Measurements from ENCODE around the gene COLEC11.

COLEC11 gene

DNA sequence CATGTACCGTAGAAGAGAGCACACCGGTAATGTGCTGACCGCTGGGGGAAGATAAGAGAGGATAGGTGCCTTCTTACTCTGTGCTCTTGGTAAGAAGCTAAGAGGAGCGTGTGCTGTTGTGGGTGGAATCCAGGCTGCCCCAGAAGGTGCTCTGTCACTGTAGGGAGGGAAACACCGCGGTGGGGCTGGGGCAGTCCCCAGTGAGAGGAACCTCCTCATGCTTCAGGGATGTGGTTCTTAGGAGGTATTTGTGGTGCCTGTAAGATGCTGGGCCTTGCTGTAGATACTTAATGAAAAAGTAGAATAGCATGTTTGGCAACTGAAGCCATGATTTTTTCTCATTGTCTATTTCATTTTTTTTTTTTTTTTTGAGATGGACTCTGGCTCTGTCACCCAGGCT, 1.1 kb downstream of the COLEC11 start:
- DNase-seq (ENCODE audit: low spot score): no peak
- TF ChIP-seq, protein P1, sequence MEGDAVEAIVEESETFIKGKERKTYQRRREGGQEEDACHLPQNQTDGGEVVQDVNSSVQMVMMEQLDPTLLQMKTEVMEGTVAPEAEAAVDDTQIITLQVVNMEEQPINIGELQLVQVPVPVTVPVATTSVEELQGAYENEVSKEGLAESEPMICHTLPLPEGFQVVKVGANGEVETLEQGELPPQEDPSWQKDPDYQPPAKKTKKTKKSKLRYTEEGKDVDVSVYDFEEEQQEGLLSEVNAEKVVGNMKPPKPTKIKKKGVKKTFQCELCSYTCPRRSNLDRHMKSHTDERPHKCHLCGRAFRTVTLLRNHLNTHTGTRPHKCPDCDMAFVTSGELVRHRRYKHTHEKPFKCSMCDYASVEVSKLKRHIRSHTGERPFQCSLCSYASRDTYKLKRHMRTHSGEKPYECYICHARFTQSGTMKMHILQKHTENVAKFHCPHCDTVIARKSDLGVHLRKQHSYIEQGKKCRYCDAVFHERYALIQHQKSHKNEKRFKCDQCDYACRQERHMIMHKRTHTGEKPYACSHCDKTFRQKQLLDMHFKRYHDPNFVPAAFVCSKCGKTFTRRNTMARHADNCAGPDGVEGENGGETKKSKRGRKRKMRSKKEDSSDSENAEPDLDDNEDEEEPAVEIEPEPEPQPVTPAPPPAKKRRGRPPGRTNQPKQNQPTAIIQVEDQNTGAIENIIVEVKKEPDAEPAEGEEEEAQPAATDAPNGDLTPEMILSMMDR (IDR thresholded peaks at IDR 0.05): no peak
- Histone ChIP-seq H3K4me3 (no peak overlapping the region), H3K27ac (no peak overlapping the region)

DNA sequence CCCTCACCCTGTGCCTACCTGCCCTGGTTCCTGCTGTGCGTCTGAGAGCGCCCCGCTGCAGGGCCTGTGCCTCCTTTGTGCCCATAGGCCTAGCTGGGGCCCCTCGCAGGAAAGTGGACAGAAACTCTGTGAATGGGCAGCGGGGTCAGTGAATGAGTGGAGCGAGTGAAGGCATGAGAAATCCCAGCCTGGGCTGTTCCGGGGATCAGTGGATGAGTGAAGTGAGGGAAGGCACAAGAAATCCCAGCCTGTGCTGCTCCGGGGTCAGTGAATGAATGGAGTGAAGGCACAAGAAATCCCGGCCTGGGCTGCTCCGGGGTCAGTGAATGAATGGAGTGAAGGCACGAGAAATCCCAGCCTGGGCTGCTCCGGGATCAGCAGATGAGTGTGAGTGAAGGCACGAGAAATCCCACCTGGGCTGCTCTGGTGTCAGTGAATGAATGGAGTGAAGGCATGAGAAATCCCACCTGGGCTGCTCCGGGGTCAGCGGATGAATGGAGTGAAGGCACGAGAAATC, 2.0 kb downstream of the COLEC11 start:
- H3K4me3 ChIP-seq: no peak overlapping the region
- TF ChIP-seq, protein P1 (IDR thresholded peaks at IDR 0.05): no peak
- no peak overlapping the region for H3K27ac ChIP-seq
- no peak for DNase-seq (ENCODE audit: low spot score)

DNA sequence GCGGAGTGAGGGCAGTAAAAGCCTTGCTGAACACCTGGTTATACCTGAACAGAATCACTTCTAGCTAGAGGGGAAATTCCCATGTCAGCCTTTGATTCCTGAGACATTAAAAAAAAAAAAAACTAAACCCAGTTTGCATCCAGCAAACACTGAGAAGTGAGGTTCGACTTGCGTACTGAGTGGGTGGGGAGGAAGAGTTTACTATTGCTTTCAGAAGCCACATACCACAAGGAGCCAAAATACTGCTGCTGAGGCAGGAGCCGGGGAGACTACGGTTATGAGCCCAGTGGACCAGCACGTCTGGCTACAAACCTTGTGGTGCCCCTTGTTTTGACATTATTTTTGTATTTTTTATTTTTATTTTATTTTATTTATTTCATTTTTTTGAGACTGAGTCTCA, 2.7 kb downstream of the COLEC11 start:
- TF ChIP-seq, protein P1 (IDR thresholded peaks at IDR 0.05): no peak
- DNase-seq (ENCODE audit: low spot score): no peak
- no peak overlapping the region for H3K4me3 ChIP-seq
- no peak overlapping the region for H3K27ac ChIP-seq

DNA sequence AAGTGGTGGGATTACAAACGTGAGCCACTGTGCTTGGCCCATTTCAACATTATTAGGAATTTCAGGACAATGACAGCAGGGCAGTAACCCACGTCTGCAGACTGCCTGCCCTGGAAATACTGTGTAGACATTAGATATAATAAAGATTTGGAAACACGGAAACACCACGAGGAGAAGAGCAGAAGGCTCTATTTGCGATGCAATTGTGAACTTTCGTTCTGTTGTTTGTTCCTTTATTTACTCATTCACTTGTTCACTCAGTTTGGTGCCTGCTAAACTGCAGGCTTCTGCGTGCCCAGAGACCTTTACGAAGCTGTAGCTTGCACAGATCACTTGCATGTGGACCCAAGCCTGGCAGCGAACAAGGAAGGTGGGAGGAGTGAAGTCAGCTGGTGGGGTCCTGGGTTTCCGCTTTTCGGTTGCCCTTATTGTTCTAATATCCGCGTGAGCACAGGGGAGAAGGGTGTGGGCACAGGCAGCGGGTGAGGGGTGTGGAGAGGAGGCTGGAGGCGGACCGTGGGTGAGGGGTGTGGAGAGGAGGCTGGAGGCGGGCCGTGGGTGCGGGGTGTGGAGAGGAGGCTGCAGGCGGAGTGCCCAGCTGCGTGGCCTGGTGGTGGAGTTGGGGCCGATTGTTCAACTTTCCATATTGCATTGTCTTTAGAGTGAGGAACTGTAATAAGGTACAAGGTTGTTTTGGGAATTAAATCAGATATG, 3.4 kb downstream of the COLEC11 start:
- Histone ChIP-seq H3K27ac (no peak overlapping the region), H3K4me3 (no peak overlapping the region)
- TF ChIP-seq, protein P1 (IDR thresholded peaks at IDR 0.05): no peak
- DNase-seq (ENCODE audit: low spot score): no peak

DNA sequence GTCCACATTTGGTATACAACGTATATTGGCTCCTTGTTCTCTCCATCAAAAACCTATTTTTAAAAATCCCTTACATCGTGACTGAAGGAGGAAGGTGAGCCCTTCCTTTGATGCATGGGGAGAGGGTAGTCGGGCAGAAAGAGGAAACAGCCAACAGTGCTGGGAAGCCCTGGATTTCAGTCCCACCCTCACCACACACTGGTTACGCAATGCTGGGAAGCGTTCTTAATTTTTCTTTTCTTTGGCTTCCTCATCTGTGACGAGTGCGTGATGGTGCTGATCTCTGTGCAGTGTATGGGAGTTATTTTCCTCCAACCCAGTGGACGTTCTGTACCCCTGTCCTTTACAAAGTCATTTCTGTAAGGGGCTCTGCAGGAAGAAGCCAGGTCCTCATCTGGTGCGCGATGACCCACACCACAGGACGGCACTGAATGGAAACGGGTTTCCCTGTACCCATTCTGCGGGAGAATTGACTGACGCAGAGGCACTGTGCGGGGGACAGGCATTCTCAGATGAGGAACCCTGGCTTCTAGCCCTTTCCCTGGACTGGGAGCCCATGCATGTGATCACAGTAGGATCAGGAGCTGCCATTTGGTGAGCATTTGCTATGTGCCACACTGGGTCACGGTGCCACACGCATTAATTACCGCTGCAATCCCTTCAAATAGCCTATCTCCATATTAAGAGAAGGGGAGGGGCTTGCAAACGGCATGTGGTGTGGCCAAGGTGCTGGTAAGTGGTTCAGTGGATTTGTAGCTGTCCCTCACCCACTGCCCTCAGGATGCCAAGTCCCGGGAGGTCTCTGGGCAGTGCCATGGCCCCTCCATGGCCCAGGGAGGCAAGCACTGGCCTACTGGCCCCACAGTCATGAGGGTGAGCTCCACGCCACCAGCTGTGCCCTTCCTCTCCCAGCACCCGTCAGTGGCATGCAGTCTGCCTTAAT, 4.3 kb downstream of the COLEC11 start:
- H3K27ac ChIP-seq: no peak overlapping the region

DNA sequence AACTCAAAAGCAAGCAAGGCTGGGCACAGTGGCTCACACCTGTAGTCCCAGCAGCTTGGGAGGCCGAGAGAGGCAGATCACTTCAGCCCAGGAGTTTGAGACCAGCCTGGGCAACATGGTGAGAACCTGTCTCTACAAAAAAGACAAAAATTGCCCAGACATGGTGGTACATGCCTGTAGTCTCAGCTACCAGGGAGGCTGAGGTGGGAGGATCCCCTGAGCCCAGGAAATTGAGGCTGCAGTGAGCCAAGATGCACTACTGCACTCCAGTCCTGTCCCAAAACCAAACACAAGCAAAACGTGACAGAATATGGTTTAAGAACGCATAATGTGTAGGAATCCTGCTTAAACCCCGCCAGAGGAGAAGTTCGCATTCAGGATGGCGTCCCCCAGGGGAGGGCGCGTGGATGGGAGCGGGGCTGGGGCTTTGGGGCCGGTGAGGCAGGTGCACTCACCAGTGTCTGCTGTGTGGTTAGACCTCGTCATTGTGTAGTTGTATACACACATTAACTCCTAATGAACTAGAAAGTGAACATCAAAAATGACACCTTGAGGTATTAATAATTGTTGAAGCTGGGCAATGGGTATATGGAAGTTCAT, 5.4 kb downstream of the COLEC11 start:
- TF ChIP-seq, protein P1 (IDR thresholded peaks at IDR 0.05): no peak
- Histone ChIP-seq H3K27ac (no peak overlapping the region), H3K4me3 (no peak overlapping the region)
- no peak for DNase-seq (ENCODE audit: low spot score)

More for the DNA sequence above, 4.3 kb downstream of the COLEC11 start:
- TF ChIP-seq, protein P1 (IDR thresholded peaks at IDR 0.05): no peak
- no peak for DNase-seq (ENCODE audit: low spot score)
- H3K4me3 ChIP-seq: no peak overlapping the region
